K562 (cell line): ENCODE results near the gene CHMP1A. TPM values are rescaled to one million over a fixed set of nuclear protein-coding genes. Genes with fewer than 3 reads are reported as not detected.

Experiments
- ATAC-seq: fragments of 200-7000 bp; cut with Tn5 transposase; 3 replicates; pipeline ENCODE4 v1.9.1; 2020; ENCODE audit warnings: moderate library complexity
- BruUV-seq: library from RNA; stranded (reverse); fragments of 400-500 nt; replicated peaks from 2 replicates; lab custom pipeline; 2021; lab: Mats Ljungman, UMichigan
- CTCF ChIA-PET: fragments of 300-600 bp; formaldehyde crosslinking; extraction: SDS; loops from one replicate; lab custom pipeline; 2021; ENCODE audit warnings: low intra/inter-chr PET ratio; lab: Yijun Ruan, JAX
- POLR2A ChIA-PET: fragments of 300-600, 350-650 bp; sonication (Branson Sonifier 250); formaldehyde crosslinking; extraction: SDS; loops from one replicate; lab custom pipeline; 2021; ENCODE audit warnings: antibody characterized with exemption, inconsistent platforms; lab: Yijun Ruan, JAX
- DNase-seq, 4 experiments: peaks; one replicate each; pipeline versions ENCODE4 v3.0.0 to v3.0.0-alpha.2; 2011 to 2018; ENCODE audit warnings: low spot score in 3 of 4, mixed read lengths in 3 of 4; ENCODE audit errors: extremely low read depth in 1 of 4
- FAIRE-seq: peaks from 2 replicates; lab custom pipeline; 2011; peaks lifted over from hg19 to GRCh38; lab: Jason Lieb, UNC
- H2AFZ ChIP-seq: 2 replicates; pipeline ENCODE4 v1.6.0; 2011; ENCODE audit warnings: low read depth, low read length, control low read depth, inconsistent platforms
- H3K27ac ChIP-seq: fragments of 200-600 bp; 3 replicates; pipeline ENCODE4 v1.8.0; 2011; ENCODE audit warnings: low read depth, mild to moderate bottlenecking, control low read depth, inconsistent platforms, low read length, moderate library complexity, mixed read lengths; ENCODE audit errors: extremely low read depth
- H3K27me3 ChIP-seq, 2 experiments: fragments of 300-600 bp in 1 of 2; 2 replicates in 1 of 2; 3 replicates in 1 of 2; pipeline versions ENCODE4 v1.6.0 to v1.8.0; 2011; ENCODE audit warnings: inconsistent platforms in 2 of 2, low read length in 2 of 2, mild to moderate bottlenecking in 1 of 2, mixed read lengths in 1 of 2, moderate library complexity in 1 of 2; ENCODE audit not compliant: control insufficient read depth in 2 of 2, insufficient read depth in 2 of 2
- H3K36me3 ChIP-seq: fragments of 300-600 bp; 3 replicates; pipeline ENCODE4 v1.8.0; 2011; ENCODE audit warnings: mild to moderate bottlenecking, low read length, inconsistent platforms; ENCODE audit not compliant: control insufficient read depth, insufficient read depth
- H3K4me1 ChIP-seq, 2 experiments: fragments of 200-600 bp in 1 of 2; replicated peaks in 1 of 2; 2 replicates in 1 of 2; 3 replicates in 1 of 2; pipeline versions ENCODE4 v1.5.1 to v1.8.0; 2011; ENCODE audit warnings: inconsistent platforms in 2 of 2, low read length in 2 of 2, mild to moderate bottlenecking in 1 of 2, mixed read lengths in 1 of 2, moderate library complexity in 1 of 2; ENCODE audit not compliant: control insufficient read depth in 2 of 2, insufficient read depth in 2 of 2
- H3K4me2 ChIP-seq: 2 replicates; pipeline ENCODE4 v1.6.1; 2011; ENCODE audit warnings: low read length, control low read depth, inconsistent platforms, mixed read lengths; ENCODE audit not compliant: insufficient read depth
- H3K4me3 ChIP-seq: fragments of 200-600 bp; sonication (generic), shearing (Covaris generic); 2 replicates; pipeline ENCODE4 v1.5.1; 2016; ENCODE audit warnings: control low read depth, inconsistent platforms
- H3K79me2 ChIP-seq: fragments of 200-600 bp; 3 replicates; pipeline ENCODE4 v1.8.0; 2011; ENCODE audit warnings: low read length, inconsistent platforms; ENCODE audit not compliant: control insufficient read depth, insufficient read depth
- H3K9ac ChIP-seq, 2 experiments: 2 replicates each; pipeline versions ENCODE4 v1.6.0 to v1.6.1; 2011; ENCODE audit warnings: low read depth in 2 of 2, low read length in 2 of 2, control low read depth in 1 of 2, inconsistent platforms in 1 of 2, mild to moderate bottlenecking in 1 of 2, mixed read lengths in 1 of 2; ENCODE audit not compliant: insufficient read depth in 1 of 2
- H3K9me1 ChIP-seq: one replicate; pipeline ENCODE4 v1.6.0; 2011; ENCODE audit warnings: inconsistent platforms, mild to moderate bottlenecking, low read length, moderate library complexity; ENCODE audit not compliant: control insufficient read depth, insufficient read depth
- H3K9me3 ChIP-seq: replicated peaks from 2 replicates; pipeline ENCODE4 v1.5.1; 2011; ENCODE audit warnings: low read depth, low read length, inconsistent platforms; ENCODE audit not compliant: control insufficient read depth, insufficient read depth
- H4K20me1 ChIP-seq: replicated peaks from 2 replicates; pipeline ENCODE4 v1.6.1; 2011; ENCODE audit warnings: low read length, inconsistent platforms, mixed read lengths; ENCODE audit not compliant: control insufficient read depth, insufficient read depth
- ASH1L ChIP-seq: fragments of 450-650 bp; IDR thresholded peaks from 2 replicates; pipeline ENCODE4 v1.6.1; 2018; ENCODE audit warnings: borderline replicate concordance, mild to moderate bottlenecking, low read depth; ENCODE audit not compliant: partially characterized antibody
- CBX1 ChIP-seq: sonication (generic); IDR thresholded peaks from 2 replicates; pipeline ENCODE4 v1.6.1; 2016; ENCODE audit warnings: antibody characterized with exemption, low read depth, mild to moderate bottlenecking
- CREB1 ChIP-seq, 2 experiments: sonication (generic) in 1 of 2; formaldehyde crosslinking in 1 of 2; IDR thresholded peaks; 2 replicates each; pipeline versions ENCODE4 v1.6.1 to v1.8.0; 2012 to 2022; ENCODE audit warnings: inconsistent platforms in 1 of 2, mild to moderate bottlenecking in 1 of 2, missing genetic modification reagents in 1 of 2, moderate library complexity in 1 of 2
- DPF2 ChIP-seq: fragments of 450-650 bp; IDR thresholded peaks from 2 replicates; pipeline ENCODE4 v1.6.1; 2016
- E2F5 ChIP-seq: sonication (generic); formaldehyde crosslinking; IDR thresholded peaks from 2 replicates; pipeline ENCODE4 v1.8.0; 2022; ENCODE audit warnings: mild to moderate bottlenecking, missing genetic modification reagents
- FOS ChIP-seq: IDR thresholded peaks from 3 replicates; pipeline ENCODE4 v1.6.1; 2011; ENCODE audit not compliant: insufficient read length; ENCODE audit errors: extremely low read depth
- HMG20A ChIP-seq: fragments of 450-650 bp; formaldehyde crosslinking; conservative IDR thresholded peaks from 2 replicates; pipeline ENCODE4 v1.4.0; 2020; ENCODE audit warnings: mild to moderate bottlenecking, mixed read lengths
- HNRNPH1 ChIP-seq: fragments of 200-400 bp; formaldehyde crosslinking; optimal IDR thresholded peaks from 2 replicates; pipeline ENCODE3; 2017; ENCODE audit warnings: low read depth, mild to moderate bottlenecking, low read length, moderate library complexity
- MTA1 ChIP-seq: fragments of 450-650 bp; IDR thresholded peaks from 2 replicates; pipeline ENCODE4 v1.6.1; 2017; ENCODE audit warnings: borderline replicate concordance
- NFRKB ChIP-seq: fragments of 450-650 bp; IDR thresholded peaks from 2 replicates; pipeline ENCODE4 v1.6.1; 2016; ENCODE audit warnings: low read depth
- NR3C1 ChIP-seq: sonication (generic); formaldehyde crosslinking; IDR thresholded peaks from 2 replicates; pipeline ENCODE4 v1.8.1; 2022; ENCODE audit warnings: missing genetic modification reagents
- SIN3B ChIP-seq: fragments of 450-650 bp; IDR thresholded peaks from 2 replicates; pipeline ENCODE4 v1.6.1; 2017; ENCODE audit warnings: low read depth, mild to moderate bottlenecking, moderate library complexity
- TBP ChIP-seq: optimal IDR thresholded peaks from 2 replicates; pipeline ENCODE3; 2011; ENCODE audit warnings: low read depth, low read length, improper control_type of control experiment
- ZBED1 ChIP-seq: IDR thresholded peaks from 2 replicates; pipeline ENCODE4 v1.6.1; 2014
- ZBTB49 ChIP-seq: sonication (generic); formaldehyde crosslinking; IDR thresholded peaks from 2 replicates; pipeline ENCODE4 v1.8.0; 2022; ENCODE audit warnings: missing genetic modification reagents, mild to moderate bottlenecking, borderline replicate concordance
- ZNF134 ChIP-seq: fragments of 250-450 bp; sonication (Bioruptor Pico); conservative IDR thresholded peaks from 2 replicates; pipeline ENCODE4 v1.4.0; 2020
- ZNF449 ChIP-seq: fragments of 250-450 bp; sonication (Bioruptor Pico); IDR thresholded peaks from 2 replicates; pipeline ENCODE4 v1.8.0; 2022; ENCODE audit warnings: moderate library complexity, mild to moderate bottlenecking, inconsistent platforms
- ZNF586 ChIP-seq: fragments of 450-650 bp; formaldehyde crosslinking; conservative IDR thresholded peaks from 2 replicates; pipeline ENCODE4 v1.4.0; 2020; ENCODE audit warnings: mild to moderate bottlenecking, moderate library complexity
- ZNF780A ChIP-seq: fragments of 250-450 bp; sonication (Bioruptor Pico); IDR thresholded peaks from 2 replicates; pipeline ENCODE4 v1.5.0; 2021; ENCODE audit warnings: mild to moderate bottlenecking
- WGBS: fragments of 100-300 bp; shearing (Covaris generic); methylation state at CpG from one replicate; pipeline ENCODE4 v1.1.6; 2016; ENCODE audit warnings: low coverage, mixed read lengths; ENCODE audit not compliant: insufficient coverage; ENCODE audit errors: missing lambda C conversion rate; 5-methylcytosine and 5-hydroxymethylcytosine counted together
- in situ Hi-C: fragments of 300-500 bp; cut with MboI; formaldehyde crosslinking; loops from 4 replicates; pipeline ENCODE4 v1.15.0; 2018; ENCODE audit warnings: inconsistent platforms, mixed read lengths
- intact Hi-C: fragments of 100-400 bp; cut with micrococcal nuclease; formaldehyde crosslinking; loops from 2 replicates; pipeline ENCODE4 v1.14.2; 2022
- polyA plus RNA-seq, 8 experiments: library from polyadenylated mRNA; depleted of rRNA in 4 of 8; stranded (reverse) in 5 of 8; unstranded in 3 of 8; fragments of >200 nt; fragmentation: Nextera tagmentation in 2 of 8; fragmentation: Illumina TruSeq in 1 of 8; extraction: Ambion mirVana in 2 of 8; extraction: Trizol in 1 of 8; gene quantifications; 2 replicates each; pipeline versions ENCODE4 v1.2.1 to v1.2.3, GENCODE V29; 2011 to 2014; ENCODE audit warnings: inconsistent platforms in 1 of 8, missing spikeins in 1 of 8
- total RNA-seq, 7 experiments: library from RNA; depleted of rRNA in 6 of 7; stranded (reverse); fragments of >200 nt in 6 of 7; fragmentation: Illumina TruSeq in 2 of 7; extraction: Trizol in 2 of 7; gene quantifications; 2 replicates each; pipeline versions ENCODE4 v1.2.1 to v1.2.3, GENCODE V29; 2011 to 2021; ENCODE audit warnings: low replicate concordance in 1 of 7

The CHMP1A gene
- total and polyA plus RNA-seq, 9 of the 15 experiments (the other 6 are each of a cell fraction or from before 2014, with no cell fraction given), result 0.83 to 79.9 (median 45.2) TPM

DNA sequence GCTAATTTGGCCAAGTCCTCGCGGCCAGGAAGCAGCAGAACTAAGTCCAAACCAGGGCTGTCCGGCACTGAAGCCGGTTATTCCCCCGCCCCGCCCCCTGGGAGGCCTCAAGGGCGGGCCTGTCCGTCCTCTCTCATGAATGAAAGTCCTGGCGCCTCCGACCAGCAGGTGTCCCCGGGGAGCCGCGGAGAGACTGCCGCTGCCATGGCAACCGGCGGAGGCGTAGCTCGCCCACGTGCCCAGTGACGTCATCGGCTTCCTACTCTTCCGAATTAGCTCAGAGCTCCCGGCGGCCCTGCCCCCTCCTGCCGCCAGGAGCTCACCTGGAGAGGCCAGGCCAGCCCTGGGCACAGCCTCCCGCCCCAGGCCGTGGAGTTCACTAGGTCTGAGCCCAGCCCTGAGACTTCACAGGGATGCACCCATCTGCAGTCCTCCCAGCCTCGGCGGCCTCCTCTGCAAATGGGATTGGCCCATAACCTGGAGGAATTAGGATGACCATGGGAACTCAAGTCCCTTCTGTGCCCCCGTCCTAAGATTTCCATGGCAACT is 42.7 kb upstream of the CHMP1A start:
- Histone ChIP-seq H3K79me2 (peaks cover 9% of the 10 kb centered on the region), H2AFZ (peak overlapping the region; percentile 79; the same call in 1 of the 2 replicates), H3K4me1 (peaks cover 13 to 69% of the 10 kb centered on the region in 2 experiments), H3K4me2 (peak overlapping the region; percentile 86), H3K9ac (peak overlapping the region; percentile 70 to 93), H3K36me3 (peaks cover 32% of the 10 kb centered on the region; the same call in 2 of the 3 replicates), H3K9me1 (peaks cover 11% of the 10 kb centered on the region), H3K4me3 (peak overlapping the region; percentile 51), H4K20me1 (peaks cover 4% of the 10 kb centered on the region; the same call in 1 of the 2 replicates), H3K9me3 (no peaks in the 10 kb centered on the region), H3K27ac (peak overlapping the region; percentile 76), H3K27me3 (no peaks in the 10 kb centered on the region)
- WGBS, result 3% methylated on average over 29 of the region's 30 CpGs
- in situ Hi-C loops, result loop anchor here (5.0 kb wide), 1 partner anchor 162 kb away; no protein-coding TSS in a partner anchor
- POLR2A ChIA-PET, result interaction anchor here (0.5 to 2.2 kb wide), 13 partner anchors 9 to 318 kb away, joined by 3 to 16 read pairs (median 3); partner anchors contain the start of gene CDK10
- CTCF ChIA-PET, result interaction anchor here (0.7 to 2.7 kb wide), 2 partner anchors 93 to 161 kb away, joined by 3 to 18 read pairs; no protein-coding TSS in a partner anchor
- FAIRE-seq (peak; percentile 97), ATAC-seq (peak; percentile 73), DNase-seq (peak; percentile 90 to 99 (median 93))
- no TSS peak for BruUV-seq
- intact Hi-C loops, result loop anchor here (2.0 to 5.0 kb wide), 3 partner anchors 19 to 212 kb away; no protein-coding TSS in a partner anchor
- TF ChIP-seq E2F5 (CRISPR knock-in tag) (no peak), HMG20A (CRISPR knock-in tag) (no peak), MTA1 (no peak; the same call in 1 of the 2 replicates), HNRNPH1 (no peak), ZNF780A (no peak), FOS (peak; percentile 21), ZNF449 (CRISPR knock-in tag) (peak; percentile 23; the same call in 1 of the 2 replicates), CREB1 (IDR thresholded peaks at IDR 0.05) (peak; percentile 90), CREB1 (CRISPR knock-in tag; IDR thresholded peaks at IDR 0.05) (peak; percentile 95), TBP (no peak), ASH1L (no peak), ZBED1 (no peak), ZNF134 (no peak), NR3C1 (CRISPR knock-in tag) (no peak), SIN3B (no peak), ZNF586 (CRISPR knock-in tag) (no peak), DPF2 (peak; percentile 51; the same call in 1 of the 2 replicates), CBX1 (no peak), ZBTB49 (CRISPR knock-in tag) (no peak), NFRKB (no peak)
